HG03354 (cell line): Measurements from ENCODE around the gene COL9A2.
A peak's percentile ranks its signal among the peaks of the same experiment; 100 is the strongest.

Experiments used
- ATAC-seq: cut with Tn5 transposase; IDR thresholded peaks from one replicate; pipeline ENCODE4 v1.9.1; 2021; ENCODE audit warnings: mild to moderate bottlenecking; ENCODE audit not compliant: unreplicated experiment, poor library complexity, severe bottlenecking

The COL9A2 gene

DNA sequence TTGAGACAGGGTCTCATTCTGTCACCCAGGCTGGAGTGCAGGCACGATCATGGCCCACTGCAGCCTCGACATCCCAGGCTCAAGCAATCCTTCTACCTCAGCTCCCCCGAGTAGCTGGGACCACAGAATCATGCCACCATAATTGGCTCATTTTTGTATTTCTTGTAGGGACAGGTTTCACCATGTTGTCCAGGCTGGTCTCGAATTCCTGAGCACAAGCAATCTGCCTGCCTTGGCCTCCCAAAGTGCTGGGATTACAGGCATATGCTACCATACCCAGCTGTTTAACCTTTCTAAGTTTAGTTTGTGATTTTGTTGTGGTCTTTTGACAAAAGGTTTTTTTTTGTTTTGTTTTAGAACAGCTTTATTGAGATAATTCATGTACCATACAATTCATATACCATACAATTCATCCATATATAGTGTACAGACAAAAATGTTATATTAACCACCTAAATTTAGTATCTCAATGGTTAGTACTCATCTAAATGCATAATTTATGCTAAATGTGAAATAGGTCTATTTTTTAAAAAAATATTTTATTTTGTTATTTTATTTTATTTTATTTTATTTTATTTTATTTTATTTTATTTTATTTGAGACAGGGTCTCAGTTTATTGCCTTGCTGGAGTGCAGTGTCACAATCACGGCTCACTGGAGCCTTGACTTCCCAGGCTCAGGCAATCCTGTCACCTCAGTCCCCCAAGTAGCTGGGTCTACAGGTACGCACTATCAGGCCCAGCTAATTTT is 50.1 kb downstream of the COL9A2 start:
- ATAC-seq, result no peak

DNA sequence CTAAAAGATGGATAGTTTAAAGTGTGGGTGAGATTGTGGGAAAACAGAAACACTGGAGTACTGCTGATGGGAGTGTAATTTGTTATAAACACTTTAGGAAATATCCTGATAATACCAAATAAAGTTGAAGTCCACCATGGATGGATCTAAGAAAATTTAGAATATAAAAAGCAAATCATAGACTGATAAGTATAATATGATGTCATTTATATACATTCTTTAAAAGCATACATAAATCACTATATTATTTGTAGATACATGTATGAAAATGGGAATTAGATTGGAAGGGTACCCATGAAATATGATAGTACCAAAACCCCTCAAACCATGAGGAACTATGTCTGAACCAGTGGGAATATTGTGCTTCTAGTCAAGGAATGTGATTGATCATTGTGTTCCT is 51.2 kb downstream of the COL9A2 start:
- ATAC-seq, result no peak

DNA sequence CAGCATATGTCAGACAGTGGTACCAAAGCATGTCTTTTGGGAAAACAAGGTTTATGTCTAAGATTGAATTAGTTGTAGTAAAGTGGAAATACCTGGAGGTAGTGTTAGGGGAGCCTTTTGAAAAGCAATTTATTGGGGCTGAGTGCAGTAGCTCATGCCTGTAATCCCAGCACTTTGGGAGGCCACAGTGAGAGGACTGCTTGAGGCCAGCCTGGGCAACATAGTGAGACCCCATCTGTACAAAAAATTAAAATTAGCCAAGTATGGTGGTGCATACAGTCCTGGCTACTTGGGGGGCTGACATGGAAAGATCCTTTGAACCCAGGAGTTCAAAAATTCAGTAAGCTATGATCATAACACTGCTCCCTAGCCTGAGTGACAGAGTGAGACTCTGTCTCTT is 51.8 kb downstream of the COL9A2 start:
- no peak for ATAC-seq

DNA sequence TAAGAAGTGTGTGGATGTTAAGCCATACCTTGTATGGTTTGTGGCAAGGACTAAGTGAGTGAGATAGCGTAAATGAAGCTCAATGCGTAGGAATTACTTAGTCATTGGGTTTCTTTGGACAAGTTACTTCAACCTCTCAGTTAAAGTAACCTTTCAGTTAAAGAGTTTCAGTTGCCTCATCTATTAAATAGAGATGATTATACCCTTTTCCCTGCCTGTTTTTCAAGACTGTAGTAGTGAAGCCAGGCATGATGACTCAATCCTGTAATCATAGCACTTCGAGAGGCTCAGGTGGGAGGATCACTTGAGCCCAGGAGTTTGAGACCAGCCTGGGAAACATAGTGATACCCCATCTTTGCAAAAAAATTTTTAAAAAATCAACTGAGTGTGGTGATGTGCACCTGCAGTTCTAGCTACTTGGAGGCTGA is 52.7 kb downstream of the COL9A2 start:
- ATAC-seq, result no peak

DNA sequence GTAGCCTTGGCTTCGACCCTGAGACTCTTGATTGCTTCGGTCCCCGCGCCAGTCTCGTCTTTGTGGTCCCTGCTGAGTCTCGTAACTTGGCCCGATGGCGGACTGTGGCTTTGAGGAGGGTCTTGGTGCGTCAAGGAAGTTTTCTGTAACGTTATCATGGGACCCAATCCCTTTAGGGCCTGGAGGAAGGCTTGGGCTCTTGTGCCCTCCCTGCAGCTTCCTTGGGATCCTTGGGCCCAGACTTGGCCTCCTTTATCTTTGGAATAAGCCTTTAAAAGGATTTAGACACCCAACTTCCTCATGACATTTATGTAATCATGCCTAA is 58.7 kb downstream of the COL9A2 start:
- ATAC-seq, result no peak

DNA sequence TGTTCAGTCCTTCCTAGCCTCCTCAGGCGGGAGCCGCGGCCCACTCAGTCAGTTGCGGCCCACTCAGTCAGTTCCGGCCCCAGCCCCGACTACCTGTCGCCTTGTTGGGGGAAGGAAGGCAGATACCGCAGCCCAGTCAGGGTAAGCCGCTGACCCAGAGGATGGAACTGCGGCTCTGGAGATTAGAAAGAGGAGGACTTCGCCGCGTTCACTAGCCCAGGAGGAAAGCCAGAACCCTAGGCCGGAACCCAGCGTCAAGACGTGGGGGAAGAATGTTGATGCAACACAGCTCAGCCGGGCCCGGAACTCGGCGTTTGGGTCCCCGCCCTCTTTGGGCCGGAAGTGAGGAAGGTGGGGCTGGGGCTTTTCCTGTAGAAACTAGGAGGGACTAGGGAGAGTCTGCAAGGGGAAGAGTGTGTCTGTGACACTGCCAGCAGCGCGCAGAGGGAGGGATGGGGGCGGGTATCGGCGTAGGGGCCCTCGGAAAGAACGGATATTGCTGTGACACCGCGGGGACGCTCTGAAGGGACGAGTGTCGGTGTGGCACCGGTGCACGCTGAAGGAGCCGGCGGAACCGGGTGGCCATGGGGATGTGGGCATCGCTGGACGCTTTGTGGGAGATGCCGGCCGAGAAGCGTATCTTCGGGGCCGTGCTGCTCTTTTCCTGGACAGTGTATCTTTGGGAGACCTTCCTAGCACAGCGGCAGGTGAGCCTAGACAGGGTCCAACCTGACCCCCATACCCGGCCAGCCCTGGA is 59.2 kb downstream of the COL9A2 start, which contains the start of gene ZMPSTE24:
TSS of gene ZMPSTE24 (plus strand) at position 549 of the 757 bp plus-strand sequence. CDS start at position 585, 36 bp downstream.
- ATAC-seq, result peak; percentile 94

DNA sequence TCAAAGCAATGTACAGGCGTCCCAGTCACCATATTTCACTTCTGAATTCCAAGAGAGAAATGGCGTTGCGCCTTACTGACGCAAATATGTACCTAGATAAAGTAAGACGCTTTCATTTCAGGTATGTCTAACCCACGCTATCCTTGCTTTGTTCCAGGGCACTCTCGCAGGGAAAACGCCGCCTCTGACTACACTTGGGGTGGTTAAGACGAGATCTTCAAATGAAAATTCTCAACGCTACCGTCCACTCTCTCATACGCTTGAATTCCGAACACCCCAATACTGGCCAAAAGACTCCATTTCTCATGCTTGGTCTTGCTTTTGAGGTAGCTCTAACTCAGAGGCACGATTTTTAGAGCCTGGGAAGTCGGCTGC is 59.8 kb downstream of the COL9A2 start:
- ATAC-seq, result no peak

DNA sequence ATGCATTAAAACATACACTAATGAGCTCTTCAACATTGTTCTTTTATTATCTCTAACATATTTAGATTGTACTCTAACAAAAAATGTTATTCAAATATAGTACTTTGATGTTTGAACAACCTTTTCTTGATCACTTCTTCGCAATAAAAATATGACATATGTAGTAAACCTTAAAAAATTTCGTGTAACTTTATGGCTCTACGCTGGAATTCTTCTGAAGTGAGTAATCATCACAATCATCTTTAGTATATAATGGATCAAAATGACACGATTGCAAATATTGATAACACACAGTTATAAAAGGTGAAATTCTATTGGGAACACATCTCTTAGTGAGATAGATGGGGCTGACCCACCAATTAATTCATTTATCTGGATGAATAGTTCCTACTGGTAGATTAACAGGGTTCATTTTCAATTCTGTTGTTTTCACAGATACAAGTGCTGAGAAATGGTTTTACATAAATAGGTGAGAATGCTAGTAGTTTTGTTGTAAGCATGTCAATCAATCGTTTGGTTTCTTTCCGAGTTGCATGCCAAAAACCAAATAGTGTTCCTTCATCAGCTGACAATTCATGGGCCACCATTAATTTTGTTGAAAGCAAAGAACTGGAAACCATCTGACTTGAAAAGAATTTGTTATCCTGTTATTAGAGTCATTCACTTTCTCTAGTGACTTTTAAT is 60.5 kb downstream of the COL9A2 start:
- ATAC-seq, result no peak

DNA sequence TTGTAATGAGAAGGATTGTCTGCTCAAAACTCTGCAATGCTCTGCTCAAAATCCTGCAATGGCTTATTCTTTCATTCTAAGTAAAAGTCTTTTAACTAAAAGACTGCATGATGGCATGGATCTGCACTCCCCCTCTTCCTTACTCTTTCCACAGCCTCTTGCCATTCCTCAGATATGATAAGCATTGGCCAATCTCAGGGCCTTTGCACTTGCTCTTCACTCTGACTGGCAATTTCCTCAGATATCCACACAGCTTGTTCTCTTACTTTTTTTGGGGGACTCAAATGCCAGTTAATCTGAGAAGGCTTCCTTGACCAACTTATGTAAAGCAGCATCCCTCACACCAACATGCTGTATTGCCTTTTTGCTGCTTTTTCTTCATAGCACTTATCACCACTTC is 61.9 kb downstream of the COL9A2 start:
- ATAC-seq, result no peak

DNA sequence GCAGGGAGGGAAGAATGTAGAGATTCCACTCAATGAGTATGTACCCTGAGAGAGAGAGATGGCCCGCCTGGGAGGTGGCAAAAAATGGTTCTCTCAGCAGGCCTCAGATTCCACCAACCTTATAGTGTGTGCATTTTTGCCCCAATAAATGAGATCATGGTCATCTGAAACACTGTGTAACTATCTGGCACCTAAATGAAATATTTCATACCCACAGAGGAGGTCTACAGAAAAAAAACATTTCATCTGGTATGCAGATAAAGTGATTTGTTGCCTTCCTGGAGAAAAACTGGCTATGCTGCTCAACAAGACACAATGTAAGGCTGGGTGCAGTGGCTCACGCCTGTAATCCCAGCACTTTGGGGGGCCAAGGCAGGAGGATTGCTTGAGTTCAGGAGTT is 64.5 kb downstream of the COL9A2 start:
- ATAC-seq, result no peak

DNA sequence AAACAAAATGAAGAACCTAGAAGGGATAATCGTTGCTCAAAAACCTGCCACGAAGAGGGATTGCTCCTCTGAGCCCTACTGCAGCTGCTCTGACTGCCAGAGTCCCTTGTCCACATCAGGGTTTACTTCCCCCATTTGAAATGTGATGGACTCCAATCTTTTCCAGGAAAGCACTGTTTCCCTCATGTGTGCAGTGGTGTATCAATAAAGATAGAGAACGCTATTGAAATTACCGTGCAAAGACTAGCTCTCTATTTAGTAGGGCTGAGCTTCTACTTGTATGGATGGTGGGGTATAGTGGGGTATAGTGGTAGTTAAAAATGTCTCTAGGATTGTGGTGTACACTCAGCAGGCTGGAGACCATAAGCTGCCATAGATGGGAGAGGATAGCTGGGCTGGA is 65.6 kb downstream of the COL9A2 start:
- no peak for ATAC-seq
